ENCODE measurements around the gene C1RL. TPM values are rescaled to one million over a fixed set of nuclear protein-coding genes. Genes with fewer than 3 reads are reported as not detected.
"Not testable (repeated sequence)": the region's sequence is repeated elsewhere in the genome, so short reads cannot be mapped to it uniquely, and the experiment has no call there.

The C1RL gene
- total RNA-seq, 1 donor from 2014 or later, result 8.1 TPM

- Histone ChIP-seq H3K27me3 (ENCODE audit: low read depth) (peaks cover 18% of the 10 kb centered on the region), H3K4me3 (no peak overlapping the region), H3K4me1 (peaks cover 17% of the 10 kb centered on the region), H3K36me3 (no peaks in the 10 kb centered on the region), H3K9me3 (replicated peaks) (no peaks in the 10 kb centered on the region), H3K27ac (replicated peaks) (no peak overlapping the region)
- DNase-seq, result no peak
- intact Hi-C loops (cut with micrococcal nuclease), result no loop called here
- no peak for TF ChIP-seq CTCF (IDR thresholded peaks at IDR 0.05; ENCODE audit: borderline replicate concordance)
Measured at GRCh38 chr12:7058163-7058845, 50.7 kb downstream of the C1RL start.

- intact Hi-C loops (cut with micrococcal nuclease), result not testable (repeated sequence)
- H3K4me1 ChIP-seq, result peaks cover 11% of the 10 kb centered on the region
Measured at GRCh38 chr12:7055736-7056135, 53.3 kb downstream of the C1RL start.

GRCh38 chr12:7054925-7055324 is 54.1 kb downstream of the C1RL start:
- Histone ChIP-seq H3K27me3 (ENCODE audit: low read depth) (peaks cover 18% of the 10 kb centered on the region), H3K9me3 (replicated peaks) (no peaks in the 10 kb centered on the region), H3K27ac (replicated peaks) (no peak overlapping the region), H3K36me3 (no peaks in the 10 kb centered on the region), H3K4me3 (no peak overlapping the region), H3K4me1 (peaks cover 3% of the 10 kb centered on the region)
- no peak for TF ChIP-seq CTCF (IDR thresholded peaks at IDR 0.05; ENCODE audit: borderline replicate concordance)
- DNase-seq, result no peak
- intact Hi-C loops (cut with micrococcal nuclease), result no loop called here

More at GRCh38 chr12:7055736-7056135, 53.3 kb downstream of the C1RL start:
- peaks cover 18% of the 10 kb centered on the region for H3K27me3 ChIP-seq (ENCODE audit: low read depth)
- not testable (repeated sequence) for DNase-seq; H3K36me3 ChIP-seq; H3K9me3 ChIP-seq (replicated peaks); H3K4me3 ChIP-seq; H3K27ac ChIP-seq (replicated peaks)

GRCh38 chr12:7049973-7050372 is 59.0 kb downstream of the C1RL start:
- H3K27me3 ChIP-seq (ENCODE audit: low read depth); H3K36me3 ChIP-seq; H3K4me1 ChIP-seq; intact Hi-C loops (cut with micrococcal nuclease); H3K27ac ChIP-seq (replicated peaks); DNase-seq; H3K4me3 ChIP-seq; H3K9me3 ChIP-seq (replicated peaks): not testable (repeated sequence)

GRCh38 chr12:7049445-7049951 is 59.5 kb downstream of the C1RL start:
- H3K36me3 ChIP-seq; H3K27ac ChIP-seq (replicated peaks); H3K4me1 ChIP-seq; DNase-seq; H3K9me3 ChIP-seq (replicated peaks); H3K27me3 ChIP-seq (ENCODE audit: low read depth); H3K4me3 ChIP-seq; intact Hi-C loops (cut with micrococcal nuclease): not testable (repeated sequence)

GRCh38 chr12:7047306-7047705 is 61.7 kb downstream of the C1RL start:
- no peak overlapping the region for H3K27ac ChIP-seq (replicated peaks)
- no peak for DNase-seq
- no peaks in the 10 kb centered on the region for H3K9me3 ChIP-seq (replicated peaks)
- no peak overlapping the region for H3K4me3 ChIP-seq
- no peaks in the 10 kb centered on the region for H3K27me3 ChIP-seq (ENCODE audit: low read depth)
- TF ChIP-seq CTCF (IDR thresholded peaks at IDR 0.05; ENCODE audit: borderline replicate concordance), result no peak
- H3K4me1 ChIP-seq, result no peaks in the 10 kb centered on the region
- H3K36me3 ChIP-seq, result no peaks in the 10 kb centered on the region
- intact Hi-C loops (cut with micrococcal nuclease), result no loop called here

- no peak overlapping the region for H3K4me3 ChIP-seq
- no peaks in the 10 kb centered on the region for H3K9me3 ChIP-seq (replicated peaks)
- H3K27me3 ChIP-seq (ENCODE audit: low read depth), result no peaks in the 10 kb centered on the region
- H3K4me1 ChIP-seq, result no peaks in the 10 kb centered on the region
- H3K36me3 ChIP-seq, result no peaks in the 10 kb centered on the region
- TF ChIP-seq CTCF (IDR thresholded peaks at IDR 0.05; ENCODE audit: borderline replicate concordance), result no peak
- no peak for DNase-seq
- intact Hi-C loops (cut with micrococcal nuclease), result no loop called here
- no peak overlapping the region for H3K27ac ChIP-seq (replicated peaks)
Measured at GRCh38 chr12:7046383-7047105, 62.5 kb downstream of the C1RL start.
